Measurements from ENCODE around the gene TFDP2.
A peak's percentile ranks its signal among the peaks of the same experiment; 100 is the strongest.
"Not testable (repeated sequence)": the region's sequence is repeated elsewhere in the genome, so short reads cannot be mapped to it uniquely, and the experiment has no call there.

TFDP2 gene

DNA sequence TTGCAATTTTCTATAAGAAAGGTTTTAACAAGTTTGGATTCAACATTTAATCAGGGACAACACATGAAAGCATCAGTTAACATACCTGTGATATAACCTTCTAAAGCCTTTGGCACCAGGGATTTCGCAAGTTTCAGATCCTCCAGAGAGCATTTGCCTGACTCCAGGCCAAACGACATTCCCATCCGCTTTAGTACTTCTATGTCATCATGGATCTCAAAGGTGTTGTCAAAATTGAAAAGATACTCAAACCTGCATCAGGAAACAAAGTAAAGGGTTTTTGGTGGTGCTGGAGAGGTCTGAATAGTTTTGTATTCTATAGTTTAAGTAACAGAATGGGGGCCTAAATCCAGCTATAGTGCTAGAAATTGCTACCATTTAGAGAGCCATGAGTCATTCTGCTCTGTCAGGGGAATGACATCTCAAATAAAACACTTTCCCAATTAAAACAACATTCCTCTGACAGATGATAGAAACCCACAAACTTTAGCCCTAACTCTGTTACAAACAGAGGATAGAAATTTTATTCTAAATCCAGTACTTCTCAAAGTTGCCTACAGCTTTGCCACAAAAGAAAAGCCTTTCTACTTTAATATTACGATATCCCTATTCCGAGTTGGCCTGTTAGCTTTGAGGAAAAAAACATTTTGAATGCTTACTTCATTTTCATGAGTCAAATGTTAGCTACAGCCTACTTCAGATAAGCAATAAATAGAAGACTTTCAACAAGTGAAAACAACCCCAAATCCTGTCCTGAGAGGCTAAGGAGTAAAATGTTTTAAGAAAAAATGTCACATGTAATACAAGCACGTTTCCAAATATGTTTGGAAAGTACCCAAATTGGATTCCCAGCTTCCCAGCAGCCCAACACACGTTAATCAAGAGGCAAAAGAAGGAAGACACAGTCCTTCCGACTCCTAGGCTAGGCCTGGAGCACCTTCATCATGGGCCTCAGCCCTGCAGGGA, 189.5 kb downstream of the TFDP2 start:
- peak; percentile 61 for DNase-seq

DNA sequence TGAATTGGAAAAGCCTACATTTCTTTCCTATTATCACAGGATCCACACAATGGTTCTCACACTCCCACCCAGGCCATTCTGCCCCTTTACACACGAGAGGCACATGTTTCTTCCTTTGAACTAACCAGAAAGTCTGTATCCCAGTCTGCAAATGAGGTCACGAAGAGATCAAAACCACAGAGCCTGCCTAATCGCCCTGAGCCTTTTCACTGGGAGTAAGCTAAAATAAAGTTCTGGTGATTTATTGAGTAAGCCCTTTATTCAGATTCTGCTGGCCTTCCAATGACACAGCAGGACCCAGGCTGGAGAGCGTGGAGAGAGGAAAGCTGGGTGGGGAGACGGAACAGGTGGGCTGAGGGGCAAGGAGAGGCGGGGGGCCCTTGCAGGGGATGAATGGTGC, 194.2 kb downstream of the TFDP2 start:
- DNase-seq, result no peak

DNA sequence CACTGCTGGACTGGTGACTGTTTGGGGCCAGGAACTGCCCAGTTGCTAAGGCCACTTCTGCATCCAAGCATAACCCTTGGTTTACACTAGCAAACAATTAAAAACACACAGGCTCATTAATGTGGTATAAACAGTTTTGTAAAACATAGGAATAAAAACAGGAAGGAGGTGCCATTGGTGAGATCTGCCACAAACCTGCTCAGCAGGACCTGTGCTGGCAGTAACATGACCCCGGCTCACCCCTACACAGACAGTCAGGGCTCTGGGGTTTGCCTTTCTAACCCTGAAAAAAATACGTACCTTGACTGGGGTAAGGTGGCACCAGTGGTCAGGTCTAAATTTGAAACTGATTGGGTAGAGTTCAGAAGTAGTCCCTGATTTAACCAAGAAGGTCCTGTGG, 196.7 kb downstream of the TFDP2 start:
- DNase-seq, result no peak

DNA sequence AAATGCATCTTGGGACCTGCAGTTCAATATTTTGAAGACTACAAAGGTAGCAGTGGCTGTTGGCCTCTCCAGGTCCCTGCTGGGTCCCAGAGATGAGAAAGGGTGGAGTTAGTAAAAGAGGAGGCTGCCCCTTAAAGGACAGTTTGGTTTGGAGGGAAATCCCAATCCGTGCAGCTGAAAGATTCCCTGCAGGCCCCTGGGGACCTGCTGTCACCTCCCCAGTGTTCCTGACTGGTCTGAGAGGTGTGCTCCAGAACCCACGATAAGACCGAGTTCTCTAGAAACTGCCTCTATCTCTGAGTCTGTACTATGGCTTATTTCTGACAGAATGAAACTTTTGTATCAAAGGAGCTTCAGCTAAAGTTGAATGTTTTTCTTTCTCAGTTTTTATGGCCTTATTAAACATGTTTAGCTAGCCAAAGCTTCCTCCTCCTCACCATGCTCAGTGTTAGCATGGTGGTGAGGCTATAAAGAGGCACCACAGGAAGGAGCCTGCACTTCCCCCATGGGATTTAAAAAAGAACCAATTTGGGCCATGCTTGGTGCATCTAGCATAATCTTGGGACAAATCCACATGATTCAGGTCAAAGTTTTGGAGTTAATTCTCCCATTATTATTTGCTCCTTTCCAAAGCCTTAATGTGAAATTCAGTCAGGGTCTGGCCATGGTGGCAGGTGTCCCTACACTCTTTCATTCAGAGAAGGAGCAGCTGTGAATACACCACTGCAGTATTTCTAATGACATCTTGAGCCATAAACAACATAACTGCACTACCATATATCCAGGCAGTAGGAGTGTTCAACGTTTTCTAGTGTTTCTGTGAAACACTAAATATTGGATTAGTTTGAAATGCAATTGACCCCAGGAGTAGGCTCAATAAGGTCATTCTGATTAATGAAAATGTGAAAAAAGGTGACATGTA, 198.5 kb downstream of the TFDP2 start:
- no peak for DNase-seq

DNA sequence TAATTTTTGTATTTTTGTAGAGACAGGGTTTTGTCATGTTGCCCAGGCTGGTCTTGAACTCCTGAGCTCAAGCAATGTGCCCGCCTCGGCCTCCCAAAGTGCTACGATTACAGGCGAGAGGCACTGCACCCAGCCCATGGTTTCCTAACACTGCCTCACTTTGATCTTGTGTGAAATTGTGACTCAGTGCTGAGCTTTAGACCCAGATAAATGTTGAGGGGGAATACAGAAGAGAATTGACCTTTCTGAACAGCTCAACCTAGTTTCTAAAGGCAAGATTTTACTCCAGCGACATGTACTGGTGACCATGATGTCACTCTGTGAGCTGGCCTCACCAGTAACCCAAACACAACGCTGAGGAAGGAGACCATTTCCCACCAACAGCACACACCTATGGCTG, 199.4 kb downstream of the TFDP2 start:
- no peak for DNase-seq

DNA sequence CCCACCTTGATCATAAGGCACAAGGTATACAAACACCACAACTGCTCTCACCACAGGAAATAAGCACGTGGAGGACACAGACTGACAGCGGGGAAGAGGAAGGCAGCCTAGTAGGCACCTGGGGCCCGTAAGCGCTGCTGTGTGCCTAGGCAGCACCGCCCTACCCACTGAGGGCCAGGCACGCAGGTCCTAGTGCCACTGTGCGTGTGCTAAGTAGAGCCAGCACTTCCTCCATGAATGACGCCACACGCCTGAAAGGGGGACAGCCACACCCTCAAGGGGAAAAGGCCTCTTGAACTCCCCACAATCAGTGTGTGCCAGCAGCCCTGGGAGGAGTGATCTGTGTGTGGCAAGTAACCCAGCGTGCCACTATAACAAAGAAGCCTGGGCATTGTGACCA, 199.9 kb downstream of the TFDP2 start:
- no peak for DNase-seq

DNA sequence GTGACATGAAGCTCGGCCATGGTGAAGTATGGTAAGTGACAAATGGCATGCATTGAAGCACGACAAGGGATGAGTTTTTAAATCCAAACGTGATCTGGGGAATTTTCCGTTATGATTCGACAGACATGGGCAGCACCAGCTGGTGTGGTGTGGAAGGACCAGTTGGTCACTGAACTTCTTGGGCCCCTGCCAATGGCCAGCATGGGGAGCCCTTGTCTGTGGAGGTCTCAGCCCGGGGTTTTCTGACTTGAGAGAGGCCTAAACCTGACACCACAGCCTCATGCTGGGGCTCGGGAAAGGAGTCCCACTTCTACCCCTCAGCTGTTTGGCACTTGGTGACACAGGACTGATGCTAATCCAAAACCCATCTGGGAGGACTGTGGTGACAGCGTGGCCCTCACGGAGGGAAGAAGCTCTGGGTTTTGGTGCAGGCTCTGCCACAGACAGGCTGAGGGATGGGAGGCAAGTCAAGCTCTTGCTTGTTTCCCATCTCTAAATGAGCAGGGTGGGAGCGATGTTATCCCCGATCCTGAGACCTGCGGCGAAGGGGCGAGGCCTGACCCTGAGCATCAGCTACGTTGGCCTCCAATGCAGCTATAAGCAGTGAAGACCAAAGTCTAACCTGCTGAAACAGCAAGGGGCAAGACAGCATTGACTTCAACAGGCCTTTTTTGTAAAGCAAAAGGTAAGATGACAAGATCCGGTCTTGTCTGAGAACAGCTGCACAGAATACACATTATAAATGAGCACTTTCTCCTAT, 203.4 kb downstream of the TFDP2 start:
- no peak for DNase-seq

DNA sequence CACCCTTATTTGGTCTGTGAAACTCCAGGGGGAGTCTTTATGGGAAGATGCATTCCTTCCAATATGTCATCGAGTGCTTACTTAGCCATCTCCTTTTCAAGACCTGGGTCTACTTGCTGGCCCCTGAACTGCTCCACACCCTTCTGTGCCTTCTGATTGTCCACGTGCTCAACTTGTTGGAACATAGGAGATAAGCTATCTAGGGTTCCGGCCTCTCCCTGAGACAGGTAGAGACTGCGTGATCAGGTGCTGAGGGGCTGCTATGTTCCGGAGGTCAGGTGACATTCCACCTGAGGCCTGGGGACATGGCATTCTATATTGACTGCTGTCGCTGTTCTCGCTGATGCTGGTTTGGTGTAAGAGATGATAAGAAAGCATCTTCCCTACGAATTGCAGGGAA, 207.3 kb downstream of the TFDP2 start:
- no peak for DNase-seq

DNA sequence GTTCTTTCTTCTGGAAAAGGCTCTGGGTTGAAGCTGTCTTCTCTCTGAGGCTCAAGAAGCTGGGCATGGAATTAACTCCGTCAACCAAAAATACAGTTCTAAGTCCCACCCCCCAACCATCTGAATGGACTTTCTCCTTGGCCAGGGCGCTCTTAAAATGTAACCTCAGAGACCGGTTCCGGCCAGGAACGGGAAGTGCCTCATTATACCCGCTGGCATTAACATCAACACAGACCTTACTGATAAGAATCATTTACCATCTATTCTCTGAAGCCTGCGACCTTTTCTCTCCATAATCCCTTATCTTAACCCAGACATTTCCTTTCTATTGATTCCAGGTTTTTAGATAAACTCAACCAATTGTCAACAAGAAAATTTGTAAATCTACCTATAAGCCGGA, 208.3 kb downstream of the TFDP2 start:
- DNase-seq, result no peak

DNA sequence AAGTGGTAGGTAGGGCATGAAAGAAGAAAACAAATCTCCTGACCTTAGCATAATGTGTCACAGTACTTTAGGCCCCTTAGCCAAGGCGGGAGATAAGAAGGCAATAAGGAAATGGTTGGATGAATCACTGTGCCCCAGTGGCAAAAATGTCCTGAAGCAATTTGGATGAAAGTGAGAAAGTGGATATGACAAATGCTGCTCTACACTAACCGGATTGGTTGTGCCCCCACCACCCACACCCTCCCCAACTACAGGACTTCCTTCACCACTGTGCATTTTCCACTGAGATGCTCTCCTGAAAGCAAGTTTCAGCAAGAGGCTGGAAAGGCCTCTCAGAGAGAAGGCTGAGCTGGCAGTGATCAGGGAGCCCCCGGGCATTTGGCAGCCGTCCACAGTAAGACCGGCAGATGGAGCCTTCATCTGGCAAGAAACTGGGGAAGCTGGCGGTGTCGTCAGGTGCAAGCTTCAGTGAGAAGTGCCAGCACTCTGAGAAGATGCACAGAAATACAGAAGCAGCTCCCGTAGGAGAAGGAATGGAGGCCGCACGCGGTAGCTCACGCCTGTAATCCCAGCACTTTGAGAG, 209.1 kb downstream of the TFDP2 start:
- peak; percentile 69 for DNase-seq

DNA sequence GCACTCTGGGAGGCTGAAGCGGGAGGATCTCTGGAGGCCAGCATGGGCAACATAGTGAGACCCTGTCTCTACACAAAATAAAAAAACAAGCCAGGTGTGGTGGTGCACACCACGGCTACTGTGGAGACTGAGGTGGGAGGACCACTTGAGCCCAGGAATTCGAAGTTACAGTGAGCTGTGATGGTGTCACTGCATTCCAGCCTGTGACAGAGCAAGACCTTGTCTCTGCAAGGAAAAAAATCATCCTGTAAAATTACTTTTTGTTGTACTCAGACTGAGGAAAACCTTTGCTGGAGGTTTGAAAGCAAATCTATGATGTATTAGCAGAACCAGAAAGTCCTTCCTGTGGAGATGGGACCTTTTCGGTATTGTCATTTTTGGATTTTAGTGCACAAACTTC, 209.6 kb downstream of the TFDP2 start:
- no peak for DNase-seq

DNA sequence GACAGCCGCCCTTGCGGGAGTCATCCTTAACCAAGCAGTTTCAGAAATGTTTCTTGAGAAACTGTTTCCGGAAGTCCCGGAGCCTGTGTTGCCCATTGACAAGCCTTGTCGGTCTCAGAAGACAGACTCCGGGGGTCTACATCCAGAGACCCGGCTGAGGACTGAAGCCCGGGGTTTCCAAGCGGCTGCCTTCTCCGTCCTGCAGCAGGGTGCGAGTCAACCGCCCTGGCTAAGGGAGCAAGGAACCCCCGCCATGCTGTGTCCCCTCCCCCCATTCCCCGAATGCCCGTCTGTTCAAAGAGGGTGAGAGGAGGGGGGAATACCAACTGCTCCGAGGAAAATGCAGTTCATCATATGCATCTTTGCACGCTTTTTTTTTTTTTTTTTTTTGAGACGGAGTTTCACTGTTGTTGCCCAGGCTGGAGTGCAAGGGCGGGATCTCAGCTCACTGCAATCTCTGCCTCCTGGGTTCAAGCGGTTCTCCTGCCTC, 211.3 kb downstream of the TFDP2 start:
- DNase-seq, result no peak

DNA sequence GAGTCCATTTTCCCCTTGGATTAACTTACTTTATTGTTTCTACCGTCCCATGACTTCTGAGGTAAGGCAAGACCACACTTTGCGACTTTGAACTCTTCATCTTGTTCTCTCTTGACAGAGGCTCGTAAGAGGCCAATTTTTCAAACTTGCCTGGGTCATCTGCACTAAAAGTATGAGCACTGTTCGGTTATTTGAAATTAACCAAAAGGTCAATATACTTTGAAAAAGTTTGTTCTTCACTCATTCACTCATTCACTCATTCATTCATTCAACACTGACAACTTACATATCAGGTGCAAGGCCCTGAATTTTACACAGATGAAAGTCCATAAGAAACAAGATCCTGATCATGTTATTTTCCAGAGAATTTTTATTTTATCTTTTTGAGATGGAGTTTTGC, 215.0 kb downstream of the TFDP2 start:
- DNase-seq, result no peak

DNA sequence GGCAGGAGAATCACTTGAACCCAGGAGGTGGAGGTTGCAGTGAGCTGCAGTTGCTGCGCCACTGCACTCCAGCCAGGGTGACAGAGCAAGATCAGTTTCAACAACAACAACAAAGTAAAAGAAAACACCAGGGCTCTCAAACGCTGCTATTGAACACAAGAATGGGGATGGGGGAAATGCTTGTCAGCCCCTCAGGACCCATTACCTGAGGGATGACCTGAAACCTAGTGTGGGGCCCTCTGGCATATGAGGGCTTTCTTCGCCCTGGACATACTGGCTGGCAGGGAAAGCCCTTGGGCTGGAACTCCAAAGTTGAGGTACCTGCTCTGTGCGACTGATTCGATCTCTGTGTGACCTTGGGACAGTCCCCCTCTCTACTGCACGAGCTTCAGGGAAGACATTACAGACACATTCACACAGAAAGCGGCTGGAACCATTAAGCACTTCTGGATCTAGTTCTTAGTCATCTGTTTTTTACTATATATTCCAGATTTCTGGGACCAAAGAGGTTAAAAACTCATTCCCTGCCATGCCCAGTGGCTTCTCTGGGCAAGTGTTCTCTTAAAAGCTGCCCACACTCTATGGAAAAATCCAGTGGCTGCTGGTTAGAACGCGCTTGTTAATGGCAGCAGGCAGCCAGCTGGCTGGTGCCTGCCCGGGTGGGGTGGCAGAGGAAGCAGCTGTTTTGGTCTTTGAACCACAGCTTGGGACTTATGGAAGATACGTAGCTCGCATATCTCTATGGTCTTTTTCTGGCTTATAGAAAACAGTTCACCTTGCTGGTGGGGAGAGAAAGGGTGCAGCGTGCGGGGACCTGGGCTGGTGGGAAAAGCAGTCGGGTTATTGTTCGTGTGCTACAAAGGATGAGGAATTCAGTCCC, 215.7 kb downstream of the TFDP2 start:
- DNase-seq, result no peak

DNA sequence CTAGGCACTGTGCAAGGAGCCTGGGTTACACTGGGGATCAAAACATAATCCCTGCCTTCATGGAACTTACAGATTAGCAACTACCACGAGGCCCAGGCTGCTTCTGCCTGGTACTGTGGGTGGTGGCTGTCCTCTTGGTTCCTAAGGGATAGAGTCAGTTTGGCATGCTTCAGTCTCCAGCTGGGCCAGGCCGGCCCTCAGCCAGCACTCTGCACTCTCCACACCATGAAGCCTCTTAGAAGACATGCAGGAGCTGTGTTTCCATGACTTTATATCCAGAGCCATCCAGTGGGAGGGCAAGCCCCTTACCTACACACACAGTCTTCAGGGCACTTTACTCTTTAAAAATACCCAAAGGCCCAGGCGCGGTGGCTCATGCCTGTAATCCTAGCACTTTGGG, 218.5 kb downstream of the TFDP2 start:
- no peak for DNase-seq

DNA sequence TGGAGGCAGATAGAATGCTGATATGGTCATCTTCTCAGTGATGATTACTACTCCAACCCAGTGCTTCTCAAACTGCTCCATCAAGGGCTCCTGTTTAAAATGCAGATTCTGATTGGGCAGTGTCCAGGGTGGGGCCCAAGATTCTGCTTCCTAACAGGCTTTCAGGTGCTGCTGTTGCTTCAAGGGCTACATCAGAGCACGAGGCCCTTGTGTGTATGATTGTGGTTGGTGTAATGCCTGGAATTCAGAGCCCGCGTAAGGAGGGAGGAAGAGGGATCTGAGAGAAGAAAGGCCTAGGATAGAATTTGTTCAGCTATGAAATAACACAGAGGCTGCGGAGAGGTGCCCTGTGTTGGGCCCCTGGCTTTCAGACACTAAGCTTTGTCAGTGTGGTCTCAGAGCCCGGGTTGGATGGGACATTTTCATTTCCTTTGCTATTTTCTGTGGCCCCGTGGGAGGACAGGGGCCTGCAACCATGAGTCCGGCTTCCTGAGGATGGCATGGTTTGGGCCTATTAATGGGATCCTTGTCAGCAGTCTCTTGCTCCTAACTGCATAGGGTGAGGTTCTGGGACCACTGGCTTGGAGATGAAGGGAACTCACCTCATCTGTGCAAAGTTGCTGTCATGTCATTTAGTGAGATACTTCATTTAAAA, 219.9 kb downstream of the TFDP2 start:
- DNase-seq, result no peak

DNA sequence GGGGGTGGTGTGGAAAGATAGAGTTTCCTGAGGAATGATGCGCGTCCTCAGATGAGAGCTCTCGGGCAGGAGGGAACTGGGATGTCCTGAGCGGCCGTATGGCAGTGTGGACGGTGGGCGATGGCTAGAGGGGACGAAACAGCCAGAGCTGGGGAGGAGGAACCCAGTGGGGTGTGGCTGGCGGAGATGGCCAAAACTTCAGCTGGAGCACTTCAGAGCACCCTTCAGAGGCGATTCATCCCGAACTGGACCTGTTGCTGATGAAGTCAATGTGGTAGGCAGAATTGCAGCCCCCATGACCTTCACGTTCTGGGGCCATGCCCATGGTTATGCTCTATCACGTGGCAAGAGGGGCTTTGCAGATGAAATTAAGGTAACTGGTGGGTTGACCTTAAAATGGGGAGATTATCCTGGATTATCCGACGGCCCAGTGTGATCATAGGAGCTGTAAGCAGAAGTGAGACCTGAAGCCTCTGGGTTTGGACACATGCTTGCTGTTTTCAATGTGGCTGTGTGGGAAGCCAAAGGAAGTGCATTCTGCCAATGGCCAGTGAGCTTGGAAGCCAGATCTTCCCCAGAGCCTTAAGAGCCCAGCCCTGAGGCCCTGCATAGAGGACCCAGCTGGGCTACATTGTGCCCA, 220.6 kb downstream of the TFDP2 start:
- DNase-seq, result no peak

DNA sequence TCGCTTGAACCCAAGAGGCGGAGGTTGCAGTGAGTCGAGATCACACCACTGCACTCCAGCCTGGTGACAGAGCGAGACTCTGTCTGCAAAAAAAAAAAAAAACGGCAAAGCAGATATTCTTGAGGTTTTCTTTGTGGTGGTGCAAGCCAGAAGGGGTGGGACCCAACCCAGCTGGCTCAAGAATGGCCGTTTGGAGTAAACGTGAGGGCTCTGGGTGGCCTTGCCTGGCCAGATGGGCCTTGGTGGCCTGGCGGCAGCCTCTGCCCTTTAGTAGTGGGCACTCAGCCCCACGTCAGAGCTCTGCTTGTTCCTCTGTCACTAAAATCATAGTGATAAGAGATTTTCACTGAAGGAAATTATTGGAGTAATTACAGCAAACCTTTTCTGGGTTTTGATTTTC, 222.4 kb downstream of the TFDP2 start:
- no peak for DNase-seq

DNA sequence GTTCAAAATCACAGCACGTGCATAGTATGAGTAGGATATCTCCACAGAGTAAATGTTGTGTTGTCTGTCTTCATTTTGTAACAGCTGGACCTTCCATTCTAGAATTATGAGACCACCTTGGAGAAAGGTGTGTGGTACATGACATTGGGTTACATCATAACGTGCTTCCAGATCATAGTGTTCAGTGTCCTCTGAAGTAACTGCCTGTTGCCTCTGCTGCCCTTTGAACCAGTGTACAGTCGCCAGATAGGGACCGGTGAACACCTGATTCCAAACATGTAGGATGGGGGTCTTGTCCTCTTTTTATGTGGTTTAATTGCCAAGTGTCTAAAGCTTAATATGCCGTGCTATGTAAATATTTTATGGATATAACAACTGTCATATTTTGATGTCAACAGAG, 223.7 kb downstream of the TFDP2 start:
- DNase-seq, result not testable (repeated sequence)

DNA sequence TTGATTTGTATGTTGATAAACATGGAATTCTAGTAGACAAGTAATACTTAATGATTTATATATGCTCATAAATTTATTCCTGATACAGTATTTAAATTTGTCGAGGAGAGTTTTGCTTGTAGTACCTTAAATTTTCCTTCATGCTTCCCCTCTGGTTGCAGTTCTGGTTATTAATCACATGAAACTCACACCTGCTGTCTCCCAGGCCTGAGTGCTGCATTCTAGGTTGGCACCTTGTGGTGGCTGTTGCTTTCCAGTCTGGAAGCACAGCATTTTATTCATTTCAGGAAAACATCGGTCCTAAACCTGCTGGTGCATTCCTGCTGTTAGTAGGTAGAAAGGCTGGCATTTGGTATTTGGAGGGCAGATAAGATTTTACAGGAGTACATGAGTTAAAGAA, 228.0 kb downstream of the TFDP2 start:
- DNase-seq, result no peak
